GM18867 (cell line): ENCODE measurements around the gene RBM10.

Experiments
- ATAC-seq: cut with Tn5 transposase; IDR thresholded peaks from one replicate; pipeline ENCODE4 v1.9.1; 2021; ENCODE audit warnings: mild to moderate bottlenecking, moderate library complexity; ENCODE audit not compliant: unreplicated experiment

RBM10 gene

DNA sequence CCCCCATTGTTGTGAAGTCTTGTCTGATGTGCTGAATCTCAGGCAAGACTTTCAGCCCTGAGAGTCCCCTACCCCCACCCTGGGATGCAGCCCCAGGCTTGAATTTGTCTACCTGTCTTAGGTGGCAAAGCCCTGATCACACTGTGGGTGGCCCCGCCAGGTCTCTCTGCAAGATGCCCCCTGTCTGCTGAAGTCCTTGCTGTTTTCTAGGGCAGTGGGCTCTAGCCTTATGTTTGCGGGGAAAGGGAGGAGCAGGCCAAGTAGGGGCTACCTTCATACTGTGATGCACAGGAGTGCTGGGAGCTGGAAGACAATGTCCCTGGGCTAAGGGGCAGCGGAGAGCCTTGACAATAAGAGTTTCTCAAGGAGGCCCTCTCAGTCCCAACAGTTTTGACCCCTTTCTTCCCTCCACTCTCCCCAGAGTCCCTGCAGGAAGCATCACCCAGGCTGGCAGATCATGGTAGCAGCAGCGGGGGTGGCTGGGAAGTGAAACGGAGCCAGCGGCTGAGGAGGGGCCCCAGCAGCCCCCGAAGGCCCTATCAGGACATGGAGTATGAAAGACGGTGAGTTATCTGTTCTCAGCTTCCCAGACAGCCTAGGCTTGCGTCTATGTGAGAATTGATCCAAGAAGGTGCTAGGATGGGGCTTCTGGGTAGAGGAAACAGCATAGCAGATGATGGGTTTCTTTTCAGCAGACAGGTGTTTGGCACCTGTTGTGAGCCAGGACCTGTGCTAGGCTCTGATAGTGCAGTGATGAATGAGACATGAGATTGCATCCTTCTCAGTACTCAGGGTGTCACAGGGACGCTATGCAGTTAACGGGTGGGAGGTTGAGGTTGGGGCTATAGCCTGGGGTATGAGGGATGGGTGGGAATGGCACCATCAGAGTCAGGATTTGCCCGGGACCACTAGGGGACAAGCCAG, 2.2 kb downstream of the RBM10 start:
- no peak for ATAC-seq

DNA sequence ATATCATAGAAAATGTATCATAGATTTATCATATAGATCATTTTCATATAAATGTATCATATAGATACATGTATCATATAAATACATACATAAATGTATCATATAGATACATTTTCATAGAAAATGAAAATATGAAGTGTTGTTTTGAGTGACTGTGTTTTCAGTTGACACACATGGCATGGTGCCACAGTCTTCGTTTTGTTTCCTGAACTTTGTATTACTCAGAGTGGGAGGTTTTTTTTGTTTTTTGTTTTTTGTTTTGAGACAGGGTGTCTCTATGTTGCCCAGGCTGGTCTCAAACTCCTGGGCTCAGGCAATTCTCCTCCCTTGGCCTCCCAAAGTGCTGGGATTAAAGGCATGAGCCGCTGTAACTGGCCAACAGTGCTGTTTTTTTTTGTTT, 3.9 kb downstream of the RBM10 start:
- ATAC-seq, result no peak

DNA sequence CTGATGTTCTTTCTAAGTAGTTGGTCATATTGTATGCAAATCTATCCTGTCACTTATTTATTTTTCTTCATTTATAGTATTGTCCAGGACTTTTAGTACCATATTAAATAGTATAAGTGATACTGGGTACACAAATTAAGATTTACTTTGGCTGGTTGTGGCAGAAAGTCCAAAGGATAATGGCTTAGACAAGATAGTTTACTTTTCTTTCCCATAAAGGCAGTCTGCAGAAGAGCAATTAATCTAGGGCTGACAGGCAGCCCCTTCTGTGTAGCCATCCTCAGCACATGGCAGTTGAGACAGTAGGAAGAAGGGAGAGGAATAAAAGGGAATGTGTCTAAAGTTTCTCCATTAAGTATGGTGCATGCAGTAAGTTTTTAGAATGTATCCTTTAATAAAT, 6.4 kb downstream of the RBM10 start:
- no peak for ATAC-seq

DNA sequence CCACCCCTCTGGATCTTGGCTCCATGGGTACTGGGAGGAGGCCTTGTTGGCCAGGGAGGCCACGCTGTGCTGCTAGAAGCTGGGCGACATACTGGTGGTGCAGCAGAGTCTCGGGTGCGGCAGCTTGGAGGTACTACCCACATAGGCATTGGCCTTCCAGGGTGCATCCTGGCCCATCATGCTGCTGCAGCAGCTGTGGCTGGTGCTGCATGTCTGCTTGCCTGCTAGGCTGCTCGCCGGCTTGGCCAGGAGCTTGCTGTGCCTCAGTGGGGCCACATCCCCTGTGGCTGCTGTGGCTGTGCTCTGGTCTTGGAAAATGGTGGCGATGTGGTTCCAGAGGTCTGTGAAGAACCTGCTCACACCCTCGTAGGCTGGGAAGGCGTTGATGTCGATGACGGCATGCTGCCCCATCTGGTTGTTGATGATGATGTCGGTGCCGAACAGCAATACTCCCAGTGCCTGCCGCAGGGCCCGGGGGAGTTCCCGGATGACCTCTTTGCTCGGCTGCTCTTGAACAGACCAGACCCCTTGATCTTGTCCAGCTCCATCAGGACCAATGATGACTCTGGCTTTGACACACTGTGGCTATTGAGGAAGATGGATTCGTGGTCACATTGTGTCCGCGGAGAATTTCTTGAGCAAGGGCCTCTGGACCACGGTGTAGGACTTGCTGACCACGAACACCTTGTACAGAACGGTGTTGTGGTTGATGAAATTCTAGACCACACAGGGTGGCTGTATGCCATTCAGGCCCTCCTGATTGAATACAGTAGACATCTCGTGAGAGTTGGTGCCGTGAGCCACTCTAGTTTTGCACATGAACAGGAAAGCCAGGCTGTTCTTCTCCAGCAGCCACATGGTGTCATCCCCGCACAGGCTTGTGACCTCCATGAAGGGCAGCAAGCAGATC, 11.8 kb downstream of the RBM10 start:
- no peak for ATAC-seq

DNA sequence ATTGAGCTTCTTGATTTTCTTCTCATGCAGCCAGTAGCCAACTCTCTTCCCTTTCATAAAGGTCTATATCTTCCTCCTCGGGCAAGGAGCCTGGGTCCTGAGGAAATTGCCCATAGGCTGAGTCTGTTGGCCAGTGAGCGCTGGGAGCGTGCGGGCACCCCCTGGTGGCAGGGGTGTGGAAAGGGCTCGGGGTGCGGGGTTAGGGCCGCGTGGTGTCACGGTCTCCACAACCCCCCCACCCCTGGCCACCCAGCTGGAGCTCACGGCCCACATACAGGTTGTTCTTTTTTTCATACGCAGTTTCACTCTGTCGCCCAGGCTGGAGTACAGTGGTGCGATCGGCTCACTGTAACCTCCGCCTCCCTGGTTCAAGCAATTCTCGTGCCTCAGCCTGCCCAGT, 13.1 kb downstream of the RBM10 start:
- no peak for ATAC-seq

DNA sequence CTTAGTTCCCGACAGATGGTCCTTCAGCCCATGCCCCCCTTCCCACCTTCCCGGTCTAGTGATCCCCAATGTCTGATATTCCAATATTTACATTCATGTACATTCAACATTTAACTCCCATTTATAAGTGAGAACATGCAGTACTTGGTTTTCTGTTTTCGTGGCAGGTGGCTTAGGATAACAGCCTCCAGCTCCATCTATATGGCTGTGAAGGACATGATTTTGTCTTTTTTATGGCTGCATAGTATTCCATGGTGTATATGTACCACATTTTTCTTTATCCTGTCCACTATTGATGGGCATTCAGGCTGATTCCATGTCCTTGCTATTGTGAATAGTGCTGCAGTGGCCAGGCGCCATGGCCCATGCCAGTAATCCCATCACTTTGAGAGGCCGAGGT, 13.8 kb downstream of the RBM10 start:
- no peak for ATAC-seq

DNA sequence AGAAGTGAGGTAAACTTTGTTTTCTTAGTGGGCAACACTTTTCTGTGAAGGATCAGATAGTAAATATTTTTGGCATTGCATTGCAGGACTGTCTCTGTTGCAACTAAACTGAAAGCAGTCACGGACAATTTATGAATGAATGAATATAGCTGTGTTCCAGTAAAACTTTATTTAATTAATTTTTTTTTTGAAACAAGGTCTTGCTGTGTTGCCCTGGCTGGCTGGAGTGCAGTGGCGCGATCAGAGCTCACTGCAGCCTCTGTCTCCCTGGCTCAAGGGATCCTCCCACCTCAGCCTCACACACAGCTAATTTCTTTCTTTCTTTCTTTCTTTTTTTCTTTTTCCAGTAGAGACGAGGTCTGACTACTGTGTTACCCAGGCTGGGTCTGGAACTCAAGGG, 15.8 kb downstream of the RBM10 start:
- ATAC-seq, result no peak

DNA sequence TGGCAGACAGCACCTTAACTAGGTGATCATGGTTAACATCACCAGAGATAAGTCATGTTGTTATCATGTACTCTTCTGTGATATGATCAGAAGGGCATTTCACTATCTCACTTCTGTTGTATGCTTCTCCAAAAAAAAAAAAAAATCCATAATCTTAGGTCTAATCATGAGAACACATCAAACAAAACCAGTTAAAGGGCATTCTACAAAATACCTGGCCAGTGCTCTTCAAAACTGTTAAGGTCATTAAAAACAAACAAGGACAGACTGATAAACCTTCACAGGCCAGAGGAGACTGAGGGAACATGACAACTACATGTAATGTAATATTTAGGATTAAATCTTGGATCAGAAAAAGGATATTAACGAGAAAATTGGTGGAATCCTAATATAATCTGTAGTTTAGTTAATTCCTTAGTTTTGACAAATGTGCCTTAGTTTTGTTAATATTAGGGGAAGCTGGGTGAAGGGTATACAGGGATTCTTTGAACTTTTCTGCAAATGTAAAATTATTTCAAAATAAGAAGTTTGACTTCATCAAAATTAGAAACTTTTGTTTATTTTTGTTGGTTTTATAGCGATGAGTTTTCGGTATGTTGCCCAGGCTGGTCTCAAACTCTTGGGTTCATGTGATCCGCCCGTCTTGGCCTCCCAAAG, 18.0 kb downstream of the RBM10 start:
- no peak for ATAC-seq

DNA sequence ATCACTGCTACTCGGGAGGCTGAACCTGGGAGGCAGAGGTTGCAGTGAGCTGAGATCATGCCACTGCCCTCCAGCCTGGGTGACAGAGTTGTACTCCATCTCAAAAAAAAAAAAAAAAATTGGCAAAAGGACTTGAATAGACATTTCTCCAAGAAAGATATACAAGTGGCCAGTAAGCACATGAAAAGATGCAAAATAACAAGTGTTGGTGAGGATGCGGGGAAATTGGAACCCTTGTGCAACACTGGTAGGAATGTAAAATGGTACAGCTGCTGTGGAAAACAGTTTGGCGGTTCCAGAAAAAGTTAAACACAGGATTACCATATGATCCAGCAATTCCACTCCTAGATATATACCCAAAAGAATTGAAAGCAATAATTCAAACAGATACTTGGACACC, 19.4 kb downstream of the RBM10 start:
- no peak for ATAC-seq

DNA sequence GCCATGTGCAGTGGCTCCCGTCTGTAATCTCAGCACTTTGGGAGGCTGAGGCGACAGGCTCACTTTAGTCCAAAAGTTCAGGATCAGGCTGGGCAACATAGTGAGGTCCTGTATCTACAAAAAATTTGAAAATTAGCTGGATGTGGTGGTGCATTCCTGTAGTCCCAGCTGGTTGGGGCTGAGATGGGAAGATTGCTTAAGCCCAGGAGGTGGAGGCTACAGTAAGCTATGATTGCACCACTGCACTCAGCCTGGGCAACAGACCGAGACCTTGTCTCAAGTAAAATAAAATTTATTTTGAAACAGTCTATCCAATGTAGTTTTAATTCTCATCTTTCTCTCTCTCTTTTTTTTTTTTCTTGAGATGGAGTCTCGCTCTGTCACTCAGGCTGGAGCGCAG, 21.1 kb downstream of the RBM10 start:
- no peak for ATAC-seq

DNA sequence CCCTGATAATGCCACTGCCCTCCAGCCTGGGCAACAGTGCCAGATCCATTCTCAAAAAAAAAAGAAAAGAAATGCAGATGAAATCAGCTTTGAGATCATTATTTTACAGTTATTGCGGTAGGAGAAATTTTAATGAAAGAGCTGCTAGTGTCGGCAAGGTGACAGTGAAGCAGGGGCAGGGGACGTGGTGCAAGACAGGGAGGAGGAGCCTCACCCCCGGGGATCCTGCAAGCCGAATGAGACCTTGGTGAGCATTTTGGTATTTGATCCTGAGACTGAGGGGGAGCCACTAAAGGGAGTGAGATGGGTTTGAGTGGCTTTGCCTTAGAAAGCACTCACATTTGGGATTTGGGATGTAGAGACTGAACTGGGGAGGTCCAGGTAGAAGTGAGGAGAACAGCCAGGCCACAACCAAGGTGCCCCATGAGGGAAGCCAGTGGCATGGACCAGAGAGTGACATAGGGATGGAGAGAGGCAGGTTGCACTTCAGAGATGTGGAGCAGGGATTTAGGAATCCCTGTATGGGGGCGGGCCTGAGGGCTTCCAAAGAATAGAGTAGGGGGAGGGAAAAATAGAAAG, 23.6 kb downstream of the RBM10 start:
- ATAC-seq, result no peak

DNA sequence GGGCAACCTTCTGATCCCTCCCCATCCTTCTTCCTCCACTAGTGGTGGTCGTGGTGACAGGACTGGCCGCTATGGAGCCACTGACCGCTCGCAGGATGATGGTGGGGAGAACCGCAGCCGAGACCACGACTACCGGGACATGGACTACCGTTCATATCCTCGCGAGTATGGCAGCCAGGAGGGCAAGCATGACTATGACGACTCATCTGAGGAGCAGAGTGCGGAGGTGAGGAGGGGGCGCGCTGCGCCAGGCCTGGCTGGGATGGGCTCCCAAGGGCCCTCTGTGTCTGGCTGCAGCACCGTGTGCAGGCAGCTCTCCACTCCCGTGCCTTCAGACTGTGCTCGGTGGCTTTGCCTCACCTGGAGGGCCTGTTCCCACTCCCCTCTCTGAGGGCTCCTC, 24.3 kb downstream of the RBM10 start:
- ATAC-seq, result no peak

DNA sequence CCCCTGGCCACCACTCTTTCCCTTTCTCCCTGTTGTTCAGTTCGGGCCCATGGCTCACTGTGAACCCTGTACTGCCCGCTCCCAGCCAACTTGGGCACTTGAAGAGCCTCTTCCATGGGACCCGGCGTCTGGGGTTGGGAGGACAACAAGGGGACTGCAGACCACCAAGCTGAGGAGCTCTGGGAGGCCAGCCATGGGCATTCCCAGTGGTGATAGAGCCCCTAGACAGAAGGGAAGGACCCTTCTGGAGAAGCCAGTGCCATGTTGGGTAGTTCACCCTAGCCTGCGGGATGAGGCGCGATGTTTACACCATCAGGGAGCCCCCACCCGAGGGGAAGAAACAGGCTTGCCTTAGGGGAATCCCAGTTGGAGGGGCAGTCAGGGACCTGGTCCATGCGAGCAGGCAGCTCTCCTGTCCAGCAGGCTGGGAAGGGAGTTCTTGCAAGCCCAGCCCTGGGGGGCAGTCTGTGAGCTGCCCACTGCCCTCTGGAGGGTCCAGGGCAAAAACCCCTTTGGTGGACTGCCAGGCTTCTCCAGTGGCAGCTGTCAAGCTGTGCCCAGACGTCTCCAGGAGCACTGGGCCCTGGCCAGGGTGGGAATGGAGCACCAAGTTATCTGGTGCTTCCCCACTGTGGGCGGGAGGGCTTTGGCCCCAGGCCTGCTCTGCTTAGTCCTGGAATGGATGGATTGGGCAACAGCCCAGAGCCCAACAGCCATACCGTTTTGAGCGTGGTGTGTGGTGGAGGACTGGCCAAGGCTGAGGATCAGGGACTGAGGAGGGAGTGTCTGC, 24.9 kb downstream of the RBM10 start:
- ATAC-seq, result no peak

DNA sequence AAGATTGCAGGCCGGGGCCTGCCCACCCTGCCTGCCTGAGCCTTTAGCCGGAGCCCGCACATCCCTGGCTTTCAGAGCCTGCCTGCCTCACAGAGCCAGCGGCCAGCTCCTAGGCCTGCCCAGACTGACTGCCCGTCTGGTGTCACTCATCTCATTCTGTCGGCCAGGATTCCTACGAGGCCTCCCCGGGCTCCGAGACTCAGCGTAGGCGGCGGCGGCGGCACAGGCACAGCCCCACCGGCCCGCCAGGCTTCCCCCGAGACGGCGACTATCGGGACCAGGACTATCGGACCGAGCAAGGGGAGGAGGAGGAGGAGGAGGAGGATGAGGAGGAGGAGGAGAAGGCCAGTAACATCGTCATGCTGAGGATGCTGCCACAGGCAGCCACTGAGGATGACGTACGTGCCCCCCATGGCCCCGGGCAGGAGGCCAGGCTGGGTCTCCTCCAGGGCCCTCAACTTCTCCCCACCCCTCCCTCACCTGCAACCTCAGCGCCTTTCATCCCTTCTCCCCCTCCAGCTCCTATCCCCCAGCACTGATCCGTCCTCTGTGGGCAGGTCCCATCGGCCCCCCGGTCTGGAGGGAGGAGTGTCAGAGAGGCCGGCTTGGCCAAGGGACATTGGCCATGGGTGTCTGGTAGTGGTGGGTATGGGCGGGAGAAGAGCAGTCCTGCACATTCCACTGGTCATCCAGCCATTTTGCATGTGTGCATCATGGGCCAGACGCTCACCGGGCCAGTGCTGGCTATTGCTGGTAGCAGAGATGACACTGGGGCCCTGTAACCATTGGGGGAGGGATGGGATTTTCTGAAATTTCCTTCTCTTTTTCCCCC, 26.1 kb downstream of the RBM10 start:
- ATAC-seq, result no peak

DNA sequence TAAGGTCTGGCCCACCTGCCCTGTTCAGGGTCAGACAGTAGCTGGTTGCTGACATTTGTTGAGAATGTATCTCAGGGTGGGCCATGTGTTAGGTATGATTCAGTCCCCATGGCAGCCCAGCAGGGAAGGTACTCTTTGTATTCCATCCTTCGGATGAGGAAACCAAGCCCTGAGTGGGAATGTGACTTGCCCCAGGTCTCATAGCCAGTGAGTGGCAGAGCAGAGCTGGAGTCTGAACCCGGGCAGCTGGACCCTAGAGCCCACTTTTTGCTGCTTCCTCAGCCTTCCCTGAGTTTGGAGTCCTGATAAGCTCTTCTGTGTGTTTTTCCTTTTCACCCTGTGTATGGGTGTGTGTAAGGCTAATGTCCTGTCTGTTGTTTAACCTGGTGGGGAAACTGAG, 27.0 kb downstream of the RBM10 start:
- no peak for ATAC-seq

DNA sequence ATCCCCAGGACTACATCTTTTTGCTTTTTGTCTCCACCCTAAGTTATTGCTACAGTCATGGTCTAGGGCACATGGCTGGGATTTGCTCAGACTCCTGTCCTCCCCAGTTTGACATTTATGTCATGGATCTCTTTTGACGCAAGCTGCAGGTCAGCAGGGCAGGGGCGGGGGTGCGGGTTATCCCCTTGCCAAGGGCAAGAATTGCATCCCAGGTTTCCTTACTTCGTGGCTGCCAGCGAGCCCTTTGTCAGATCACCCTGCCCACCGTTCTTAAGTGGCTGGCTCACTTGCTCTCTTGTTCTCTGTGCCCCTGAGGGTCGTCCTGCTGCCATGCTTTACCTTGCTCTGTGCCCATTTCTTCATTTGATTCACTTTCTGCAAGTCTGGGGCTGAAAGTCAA, 27.5 kb downstream of the RBM10 start:
- no peak for ATAC-seq

DNA sequence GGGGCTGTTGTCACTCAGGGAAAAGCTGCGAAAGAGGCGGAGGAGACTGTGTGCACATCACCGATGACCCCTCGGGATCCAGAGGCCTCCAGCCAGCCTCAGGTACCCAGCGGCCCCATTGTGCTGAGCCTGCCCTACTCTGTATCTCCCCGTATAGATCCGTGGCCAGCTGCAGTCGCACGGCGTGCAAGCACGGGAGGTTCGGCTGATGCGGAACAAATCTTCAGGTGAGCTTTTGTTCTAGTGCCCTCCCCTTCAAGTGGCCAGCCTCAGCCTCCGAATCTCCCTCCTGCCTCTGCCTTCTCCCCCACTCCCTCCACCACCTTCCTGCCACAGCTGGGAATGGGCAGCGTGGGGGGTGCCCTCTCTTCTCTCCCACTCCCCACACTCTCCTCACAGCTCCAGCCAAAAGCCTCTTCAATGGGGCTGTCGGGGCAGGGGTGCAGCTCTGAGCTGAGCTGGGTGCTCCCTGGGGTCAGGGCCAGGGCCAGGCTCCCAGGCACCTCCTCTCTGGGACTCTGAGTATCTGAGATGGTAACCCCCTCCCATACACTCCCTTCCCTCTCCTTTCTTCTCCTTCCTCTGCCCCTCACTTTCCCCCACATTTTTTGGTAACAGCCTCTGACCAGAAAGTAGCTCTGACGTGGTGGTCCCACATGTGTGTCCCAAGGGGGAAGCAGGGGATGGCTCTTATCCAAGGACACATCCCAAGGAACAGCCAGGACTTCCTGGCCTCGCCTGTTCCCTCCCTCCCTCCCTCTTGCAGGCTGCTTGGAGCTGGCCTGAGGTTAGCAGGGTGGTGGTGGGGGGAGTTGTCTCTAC, 28.2 kb downstream of the RBM10 start:
- ATAC-seq, result no peak

DNA sequence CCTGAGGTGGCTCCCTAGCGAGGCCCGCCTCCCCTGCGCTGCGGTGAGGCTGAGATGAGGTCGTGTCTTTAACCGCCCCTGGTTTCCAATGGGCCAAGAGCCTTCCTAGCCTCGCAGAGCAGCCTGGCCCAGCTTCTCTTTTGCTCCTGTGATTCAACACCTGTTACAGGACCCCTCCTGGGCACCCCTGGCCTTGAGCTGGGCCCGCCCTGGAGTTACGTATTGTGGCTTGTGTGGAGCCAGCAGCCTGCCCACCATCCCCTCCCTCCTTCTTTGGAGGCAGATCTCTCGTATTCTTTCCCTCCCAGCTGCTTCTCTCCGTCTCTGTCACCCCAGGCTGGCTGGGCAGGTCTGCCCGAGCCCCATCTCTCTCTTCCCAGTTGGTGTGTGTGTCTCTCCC, 29.4 kb downstream of the RBM10 start:
- no peak for ATAC-seq
